Parathyroid adenoma (tissue), 2 donors: ENCODE measurements around the gene GPR142.

Experiments
- H2AFZ ChIP-seq: fragments of 300-600 bp; sonication (generic); one replicate; pipeline ENCODE4 v1.7.0; 2017; ENCODE audit warnings: antibody characterized with exemption, mild to moderate bottlenecking
- H3K27ac ChIP-seq: fragments of 300-600 bp; sonication (generic); one replicate; pipeline ENCODE4 v1.7.0; 2017
- H3K27me3 ChIP-seq: fragments of 300-600 bp; sonication (generic); one replicate; pipeline ENCODE4 v1.7.0; 2017; ENCODE audit warnings: low read length; ENCODE audit not compliant: control insufficient read depth, insufficient read depth
- H3K36me3 ChIP-seq: fragments of 300-600 bp; sonication (generic); one replicate; pipeline ENCODE4 v1.7.0; 2017; ENCODE audit warnings: low read length; ENCODE audit not compliant: control insufficient read depth, insufficient read depth
- H3K4me1 ChIP-seq: fragments of 300-600 bp; sonication (generic); one replicate; pipeline ENCODE4 v1.7.0; 2017; ENCODE audit warnings: control low read depth
- H3K4me2 ChIP-seq: fragments of 300-600 bp; sonication (generic); one replicate; pipeline ENCODE4 v1.7.0; 2017; ENCODE audit warnings: low read length
- H3K4me3 ChIP-seq: fragments of 300-600 bp; sonication (generic); one replicate; pipeline ENCODE4 v1.7.0; 2017; ENCODE audit warnings: low read depth, low read length
- H3K79me2 ChIP-seq: fragments of 300-600 bp; sonication (generic); one replicate; pipeline ENCODE4 v1.7.0; 2017; ENCODE audit warnings: control low read depth
- H3K9ac ChIP-seq: fragments of 300-600 bp; sonication (generic); one replicate; pipeline ENCODE4 v1.7.0; 2017; ENCODE audit warnings: mild to moderate bottlenecking
- H3K9me3 ChIP-seq: fragments of 300-600 bp; sonication (generic); one replicate; pipeline ENCODE4 v1.7.0; 2017; ENCODE audit warnings: low read length; ENCODE audit not compliant: control insufficient read depth
- TF ChIP-seq, protein P1 (sequence below): fragments of 300-600 bp; sonication (generic); IDR thresholded peaks from one replicate; pipeline ENCODE4 v1.7.0; 2017; ENCODE audit warnings: antibody characterized with exemption, mild to moderate bottlenecking
- donor health status: primary hyperparathyroidism.

GPR142 gene

GRCh38 chr17:74332017-74332650 is 35.2 kb upstream of the GPR142 start:
- no peak overlapping the region for H3K4me2 ChIP-seq
- H3K4me3 ChIP-seq: no peak overlapping the region
- no peak overlapping the region for H2AFZ ChIP-seq
- no peaks in the 10 kb centered on the region for H3K27me3 ChIP-seq
- TF ChIP-seq, protein P1, sequence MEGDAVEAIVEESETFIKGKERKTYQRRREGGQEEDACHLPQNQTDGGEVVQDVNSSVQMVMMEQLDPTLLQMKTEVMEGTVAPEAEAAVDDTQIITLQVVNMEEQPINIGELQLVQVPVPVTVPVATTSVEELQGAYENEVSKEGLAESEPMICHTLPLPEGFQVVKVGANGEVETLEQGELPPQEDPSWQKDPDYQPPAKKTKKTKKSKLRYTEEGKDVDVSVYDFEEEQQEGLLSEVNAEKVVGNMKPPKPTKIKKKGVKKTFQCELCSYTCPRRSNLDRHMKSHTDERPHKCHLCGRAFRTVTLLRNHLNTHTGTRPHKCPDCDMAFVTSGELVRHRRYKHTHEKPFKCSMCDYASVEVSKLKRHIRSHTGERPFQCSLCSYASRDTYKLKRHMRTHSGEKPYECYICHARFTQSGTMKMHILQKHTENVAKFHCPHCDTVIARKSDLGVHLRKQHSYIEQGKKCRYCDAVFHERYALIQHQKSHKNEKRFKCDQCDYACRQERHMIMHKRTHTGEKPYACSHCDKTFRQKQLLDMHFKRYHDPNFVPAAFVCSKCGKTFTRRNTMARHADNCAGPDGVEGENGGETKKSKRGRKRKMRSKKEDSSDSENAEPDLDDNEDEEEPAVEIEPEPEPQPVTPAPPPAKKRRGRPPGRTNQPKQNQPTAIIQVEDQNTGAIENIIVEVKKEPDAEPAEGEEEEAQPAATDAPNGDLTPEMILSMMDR: no peak
- H3K79me2 ChIP-seq: no peaks in the 10 kb centered on the region
- H3K9me3 ChIP-seq: no peaks in the 10 kb centered on the region
- no peak overlapping the region for H3K9ac ChIP-seq
- H3K36me3 ChIP-seq: no peaks in the 10 kb centered on the region
- H3K27ac ChIP-seq: no peak overlapping the region
- H3K4me1 ChIP-seq: no peaks in the 10 kb centered on the region

- Histone ChIP-seq H2AFZ (no peak overlapping the region), H3K27ac (no peak overlapping the region), H3K4me1 (no peaks in the 10 kb centered on the region), H3K36me3 (no peaks in the 10 kb centered on the region), H3K79me2 (no peaks in the 10 kb centered on the region), H3K27me3 (no peaks in the 10 kb centered on the region), H3K4me3 (no peak overlapping the region), H3K9ac (no peak overlapping the region), H3K9me3 (no peaks in the 10 kb centered on the region), H3K4me2 (no peak overlapping the region)
- TF ChIP-seq, protein P1: no peak
Observed at GRCh38 chr17:74332763-74333283, 34.5 kb upstream of the GPR142 start.

DNA sequence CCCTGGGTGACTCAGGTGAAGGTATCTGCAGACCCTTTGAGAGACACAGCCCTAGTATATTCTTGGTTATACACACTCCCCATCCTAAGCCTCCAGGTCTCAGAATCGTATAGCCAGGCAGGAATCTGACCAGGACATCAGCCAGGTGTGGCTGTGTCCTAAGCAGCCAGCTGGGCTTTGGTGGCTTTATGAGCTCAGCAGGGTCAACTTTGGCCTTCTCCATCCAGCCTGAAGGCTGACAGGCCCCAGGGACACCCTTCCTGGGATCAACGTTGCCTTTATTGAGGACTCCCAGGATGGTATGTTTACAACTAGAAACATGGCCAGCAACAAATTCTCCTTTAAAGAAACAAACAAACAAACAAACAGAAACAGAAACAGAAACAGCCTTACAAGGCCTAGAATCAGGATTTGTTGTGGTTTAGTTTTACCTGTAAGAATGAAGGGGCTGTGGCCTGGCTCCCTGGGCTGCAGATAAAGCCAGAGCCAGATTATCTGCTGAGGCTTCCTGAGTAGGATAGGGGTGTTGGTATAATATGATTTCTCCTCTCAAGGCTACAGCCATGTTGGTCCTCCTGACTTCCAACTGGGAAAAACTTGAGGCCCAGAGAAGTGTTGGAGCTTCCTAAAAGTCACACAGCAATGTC is 32.8 kb upstream of the GPR142 start:
- no peak overlapping the region for H2AFZ ChIP-seq
- H3K9ac ChIP-seq: no peak overlapping the region
- H3K4me3 ChIP-seq: no peak overlapping the region
- no peaks in the 10 kb centered on the region for H3K79me2 ChIP-seq
- no peaks in the 10 kb centered on the region for H3K4me1 ChIP-seq
- H3K36me3 ChIP-seq: no peaks in the 10 kb centered on the region
- H3K9me3 ChIP-seq: no peaks in the 10 kb centered on the region
- no peak overlapping the region for H3K27ac ChIP-seq
- no peak overlapping the region for H3K4me2 ChIP-seq
- H3K27me3 ChIP-seq: no peaks in the 10 kb centered on the region
- TF ChIP-seq, protein P1: no peak

- H3K4me2 ChIP-seq: no peak overlapping the region
- H3K27me3 ChIP-seq: no peaks in the 10 kb centered on the region
- no peaks in the 10 kb centered on the region for H3K79me2 ChIP-seq
- no peak overlapping the region for H3K4me3 ChIP-seq
- no peak overlapping the region for H3K27ac ChIP-seq
- no peaks in the 10 kb centered on the region for H3K36me3 ChIP-seq
- no peaks in the 10 kb centered on the region for H3K9me3 ChIP-seq
- H2AFZ ChIP-seq: no peak overlapping the region
- TF ChIP-seq, protein P1: no peak
- H3K9ac ChIP-seq: no peak overlapping the region
- H3K4me1 ChIP-seq: no peaks in the 10 kb centered on the region
Observed at GRCh38 chr17:74335529-74336062, 31.7 kb upstream of the GPR142 start.
